SK-N-SH (cell line): Measurements from ENCODE around the gene ZMIZ1. TPM values are rescaled to one million over a fixed set of nuclear protein-coding genes. Genes with fewer than 3 reads are reported as not detected.

Experiments used
- CTCF ChIA-PET: fragments of 300-600, 350-600 bp; formaldehyde crosslinking; extraction: SDS; loops from one replicate; lab custom pipeline; 2021; lab: Yijun Ruan, JAX
- POLR2A ChIA-PET: fragments of 350-600 bp; sonication (Branson Sonifier 250); formaldehyde crosslinking; extraction: SDS; loops from one replicate; lab custom pipeline; 2020; ENCODE audit warnings: antibody characterized with exemption, inconsistent platforms; lab: Yijun Ruan, JAX
- DNase-seq: peaks from one replicate; pipeline ENCODE4 v3.0.0; 2012
- H2AFZ ChIP-seq: fragments of 200-600 bp; sonication (generic); 2 replicates; pipeline ENCODE4 v1.8.1; 2016; ENCODE audit warnings: antibody characterized with exemption, mild to moderate bottlenecking, low read depth
- H3F3A ChIP-seq: fragments of 200-600 bp; sonication (generic); replicated peaks from 2 replicates; pipeline ENCODE3; 2016; ENCODE audit warnings: antibody characterized with exemption, mild to moderate bottlenecking; ENCODE audit not compliant: insufficient read depth
- H3K27ac ChIP-seq, 2 experiments: fragments of 200-500 bp in 1 of 2; fragments of 200-600 bp in 1 of 2; sonication (Bioruptor generic) in 1 of 2; sonication (generic), shearing (Covaris generic) in 1 of 2; 2 replicates each; pipeline versions ENCODE4 v1.5.1 to v1.6.1; 2014 to 2016; ENCODE audit warnings: low read depth in 2 of 2, inconsistent platforms in 1 of 2, low read length in 1 of 2, mild to moderate bottlenecking in 1 of 2, mixed read lengths in 1 of 2
- H3K27me3 ChIP-seq: fragments of 200-600 bp; sonication (generic), shearing (Covaris generic); 2 replicates; pipeline ENCODE4 v1.6.1; 2016; ENCODE audit warnings: mixed run types; ENCODE audit not compliant: insufficient read depth
- H3K36me3 ChIP-seq, 2 experiments: fragments of 200-500 bp in 1 of 2; fragments of 200-600 bp in 1 of 2; sonication (Bioruptor generic) in 1 of 2; sonication (generic) in 1 of 2; replicated peaks in 1 of 2; 2 replicates each; pipeline versions ENCODE3 to v1.5.1; 2014 to 2016; ENCODE audit warnings: low read length in 1 of 2, mild to moderate bottlenecking in 1 of 2; ENCODE audit not compliant: insufficient read depth in 2 of 2, control insufficient read depth in 1 of 2
- H3K4me1 ChIP-seq, 2 experiments: fragments of 200-500 bp in 1 of 2; fragments of 200-600 bp in 1 of 2; sonication (Bioruptor generic) in 1 of 2; sonication (generic), shearing (Covaris generic) in 1 of 2; 2 replicates each; pipeline versions ENCODE4 v1.5.1 to v1.6.1; 2014 to 2016; ENCODE audit warnings: low read depth in 1 of 2, low read length in 1 of 2, mixed run types in 1 of 2; ENCODE audit not compliant: insufficient read depth in 2 of 2, control insufficient read depth in 1 of 2
- H3K4me2 ChIP-seq: fragments of 200-600 bp; sonication (generic), shearing (Covaris generic); 2 replicates; pipeline ENCODE4 v1.6.1; 2017; ENCODE audit warnings: mixed run types
- H3K4me3 ChIP-seq, 2 experiments: fragments of 200-500 bp in 1 of 2; fragments of 200-600 bp in 1 of 2; sonication (Bioruptor generic) in 1 of 2; sonication (generic), shearing (Covaris generic) in 1 of 2; 2 replicates each; pipeline versions ENCODE4 v1.5.1 to v1.8.1; 2014 to 2016; ENCODE audit warnings: low read depth in 2 of 2, inconsistent platforms in 1 of 2, low read length in 1 of 2, mild to moderate bottlenecking in 1 of 2, mixed read lengths in 1 of 2, moderate library complexity in 1 of 2
- H3K79me2 ChIP-seq: fragments of 200-600 bp; sonication (generic); 2 replicates; pipeline ENCODE4 v1.8.1; 2017; ENCODE audit warnings: mild to moderate bottlenecking; ENCODE audit not compliant: insufficient read depth
- H3K9ac ChIP-seq: fragments of 200-600 bp; sonication (generic); 2 replicates; pipeline ENCODE4 v1.6.1; 2017; ENCODE audit warnings: mixed run types
- H3K9me2 ChIP-seq: fragments of 200-600 bp; sonication (generic); 2 replicates; pipeline ENCODE4 v1.6.1; 2017; ENCODE audit warnings: mixed run types
- H3K9me3 ChIP-seq: fragments of 200-600 bp; sonication (generic); 2 replicates; pipeline ENCODE4 v1.6.1; 2017; ENCODE audit warnings: mixed run types, mild to moderate bottlenecking, moderate library complexity
- H4K20me1 ChIP-seq: fragments of 200-600 bp; sonication (generic); 2 replicates; pipeline ENCODE4 v1.6.1; 2017; ENCODE audit warnings: mild to moderate bottlenecking, mixed run types; ENCODE audit not compliant: insufficient read depth
- CTCF ChIP-seq: fragments of 200-600 bp; sonication (generic); IDR thresholded peaks from 2 replicates; pipeline ENCODE4 v1.6.1; 2017; ENCODE audit warnings: antibody characterized with exemption, mild to moderate bottlenecking, moderate library complexity
- EZH2phosphoT487 ChIP-seq: fragments of 200-600 bp; sonication (generic); IDR thresholded peaks from 2 replicates; pipeline ENCODE4 v1.6.1; 2017; ENCODE audit warnings: low read depth, mixed run types, mild to moderate bottlenecking, antibody characterized with exemption, moderate library complexity, borderline replicate concordance
- FOSL2 ChIP-seq: IDR thresholded peaks from 2 replicates; pipeline ENCODE4 v1.4.0; 2012; ENCODE audit warnings: low read depth, mild to moderate bottlenecking, moderate library complexity, borderline replicate concordance
- FOXJ3 ChIP-seq: sonication (generic); formaldehyde crosslinking; IDR thresholded peaks from 2 replicates; pipeline ENCODE4 v1.5.1; 2020; ENCODE audit warnings: mild to moderate bottlenecking, missing genetic modification reagents
- GABPA ChIP-seq: IDR thresholded peaks from 2 replicates; pipeline ENCODE4 v1.4.0; 2012; ENCODE audit warnings: low read depth, mild to moderate bottlenecking
- RCOR1 ChIP-seq: fragments of 150-350 bp; IDR thresholded peaks from 2 replicates; pipeline ENCODE4 v1.6.1; 2017; ENCODE audit warnings: antibody characterized with exemption, low read length
- REST ChIP-seq: IDR thresholded peaks from 2 replicates; pipeline ENCODE4 v1.6.1; 2012; ENCODE audit warnings: mild to moderate bottlenecking, low read depth, low read length, moderate library complexity
- SIN3A ChIP-seq: IDR thresholded peaks from 2 replicates; pipeline ENCODE4 v1.6.1; 2012; ENCODE audit warnings: low read depth, mild to moderate bottlenecking, low read length, moderate library complexity, borderline replicate concordance
- SMC3 ChIP-seq: IDR thresholded peaks from 2 replicates; pipeline ENCODE4 v1.6.1; 2012; ENCODE audit warnings: low read depth, low read length, improper control_type of control experiment
- TAF1 ChIP-seq: IDR thresholded peaks from 2 replicates; pipeline ENCODE4 v1.6.1; 2012; ENCODE audit warnings: low read depth, mild to moderate bottlenecking, low read length, moderate library complexity, borderline replicate concordance
- TCF12 ChIP-seq: IDR thresholded peaks from 2 replicates; pipeline ENCODE4 v1.4.0; 2012
- WGBS: methylation state at CpG from one replicate; pipeline ENCODE4 v1.1.6; 2017; ENCODE audit warnings: low lambda C conversion rate; 5-methylcytosine and 5-hydroxymethylcytosine counted together
- polyA plus RNA-seq, 3 experiments: library from polyadenylated mRNA; depleted of rRNA; stranded (reverse); fragments of >200 nt; gene quantifications; 2 replicates each; pipeline ENCODE4 v1.2.3, GENCODE V29; 2012

Gene ZMIZ1
- polyA plus RNA-seq, 1 of the 3 experiments (the other 2 are of a cell fraction): 23.5 TPM

GRCh38 chr10:79300711-79301110, 231.9 kb downstream of the ZMIZ1 start (continued):
- TF ChIP-seq GABPA: no peak
- TF ChIP-seq REST: no peak

- POLR2A ChIA-PET: interaction anchor here (1.3 kb wide), 1 partner anchor 15 kb away, joined by 3 read pairs; no protein-coding TSS in a partner anchor
Measured at GRCh38 chr10:79301754-79302530, 233.2 kb downstream of the ZMIZ1 start.

More at GRCh38 chr10:79301754-79302530, 233.2 kb downstream of the ZMIZ1 start:
- peaks cover 7% of the 10 kb centered on the region for H4K20me1 ChIP-seq
- TF ChIP-seq CTCF (no peak), TCF12 (no peak), EZH2phosphoT487 (no peak), REST (no peak), SMC3 (no peak), FOSL2 (no peak), FOXJ3 (CRISPR knock-in tag) (no peak), RCOR1 (no peak), SIN3A (no peak), TAF1 (no peak)
- H3K4me2 ChIP-seq: no peak overlapping the region
- WGBS: 89% methylated on average over 16 of the region's 19 CpGs
- DNase-seq: no peak
- peaks cover 32 to 80% of the 10 kb centered on the region in 2 experiments for H3K36me3 ChIP-seq
- peak overlapping the region in 1 of 2 experiments; percentile 36; a peak in 2 of 4 replicates for H3K27ac ChIP-seq
- H3K9ac ChIP-seq: no peak overlapping the region
- H3F3A ChIP-seq: peaks cover 27% of the 10 kb centered on the region
- CTCF ChIA-PET: interaction anchor here (0.8 to 1.3 kb wide), 2 partner anchors 44 to 186 kb away, joined by 3 to 4 read pairs; no protein-coding TSS in a partner anchor
- no peak overlapping the region for H3K4me3 ChIP-seq
- H2AFZ ChIP-seq: no peak overlapping the region
- peaks cover 20 to 41% of the 10 kb centered on the region in 2 experiments; a peak in 3 of 4 replicates for H3K4me1 ChIP-seq
- H3K79me2 ChIP-seq: peaks cover 19% of the 10 kb centered on the region
- H3K9me3 ChIP-seq: no peaks in the 10 kb centered on the region
- no peaks in the 10 kb centered on the region for H3K27me3 ChIP-seq
- no peaks in the 10 kb centered on the region for H3K9me2 ChIP-seq
